Mesenteric fat pad (tissue), 1 donor: ENCODE measurements around the gene CHMP6. TPM values are rescaled to one million over a fixed set of nuclear protein-coding genes. Genes with fewer than 3 reads are reported as not detected.

Source experiments
- DNase-seq: peaks from one replicate; pipeline ENCODE4 v3.0.0-alpha.2; 2020; ENCODE audit warnings: low spot score
- total RNA-seq: library from RNA; stranded (reverse); fragmentation: NEBNext Ultra II Directional; extraction: Animal tissue kit (Norgen Biotek cat#: 25700); gene quantifications from one replicate; pipeline ENCODE4 v1.2.1, GENCODE V29; 2021
- donor health status: DM: yes; HTN: yes; CAD: no.

CHMP6 gene
- total RNA-seq, 1 donor from 2014 or later = 25.3 TPM

- no peak for DNase-seq
Measured at GRCh38 chr17:81042606-81043005, 51.0 kb downstream of the CHMP6 start.

GRCh38 chr17:81043319-81043724 lies 51.7 kb downstream of the CHMP6 start:
- no peak for DNase-seq

- DNase-seq = no peak
Measured at GRCh38 chr17:81043725-81044427, 52.2 kb downstream of the CHMP6 start.

GRCh38 chr17:81044428-81044763 lies 52.8 kb downstream of the CHMP6 start:
- DNase-seq = no peak

- DNase-seq = peak; percentile 95
Measured at GRCh38 chr17:81044764-81045589, 53.3 kb downstream of the CHMP6 start.

- DNase-seq = no peak
Measured at GRCh38 chr17:81045590-81046095, 54.0 kb downstream of the CHMP6 start.

GRCh38 chr17:81046132-81046769 lies 54.6 kb downstream of the CHMP6 start:
- no peak for DNase-seq

GRCh38 chr17:81046770-81047359 lies 55.2 kb downstream of the CHMP6 start:
- no peak for DNase-seq

- no peak for DNase-seq
Measured at GRCh38 chr17:81048827-81049371, 57.3 kb downstream of the CHMP6 start.

GRCh38 chr17:81049372-81049911 lies 57.8 kb downstream of the CHMP6 start:
- DNase-seq = no peak

Other genes with a start within 250 kb of the CHMP6 start
- 24.6 TPM for gene BAIAP2, start 43.3 kb downstream of the CHMP6 start, total RNA-seq
- not detected for gene PVALEF, start 173.7 kb downstream of the CHMP6 start, total RNA-seq
- gene AATK, start 174.4 kb downstream of the CHMP6 start, total RNA-seq = 7.9 TPM
- gene CEP131, start 231.1 kb downstream of the CHMP6 start, total RNA-seq = 3.4 TPM
- 23.1 TPM for gene TEPSIN, start 247.2 kb downstream of the CHMP6 start, total RNA-seq
- gene NDUFAF8, start 247.5 kb downstream of the CHMP6 start, total RNA-seq = 46.2 TPM